IPS-20b (cell line): ENCODE data around the gene CST4.
"Not testable (repeated sequence)": the region's sequence is repeated elsewhere in the genome, so short reads cannot be mapped to it uniquely, and the experiment has no call there.

Experiments used
- H3K27ac ChIP-seq: one replicate; pipeline ENCODE4 v1.5.1; 2013; ENCODE audit warnings: low read length
- H3K27me3 ChIP-seq: 2 replicates; pipeline ENCODE4 v1.6.1; 2013; ENCODE audit warnings: mild to moderate bottlenecking, low read length, inconsistent platforms; ENCODE audit not compliant: insufficient read depth
- H3K36me3 ChIP-seq: 2 replicates; pipeline ENCODE4 v1.6.1; 2013; ENCODE audit warnings: low read depth, mild to moderate bottlenecking, inconsistent platforms, low read length, moderate library complexity; ENCODE audit not compliant: insufficient read depth
- H3K4me1 ChIP-seq: 2 replicates; pipeline ENCODE4 v1.6.1; 2013; ENCODE audit warnings: mild to moderate bottlenecking, control low read depth, inconsistent platforms, low read length, moderate library complexity; ENCODE audit not compliant: insufficient read depth
- H3K4me3 ChIP-seq: 2 replicates; pipeline ENCODE4 v1.5.1; 2013; ENCODE audit warnings: mild to moderate bottlenecking, low read length, inconsistent platforms
- H3K9ac ChIP-seq: 2 replicates; pipeline ENCODE4 v1.6.1; 2013; ENCODE audit warnings: low read depth, mild to moderate bottlenecking, inconsistent platforms, low read length, moderate library complexity
- H3K9me3 ChIP-seq: 2 replicates; pipeline ENCODE4 v1.6.1; 2013; ENCODE audit warnings: mild to moderate bottlenecking, low read depth, low read length, inconsistent platforms; ENCODE audit not compliant: insufficient read depth

The CST4 gene

DNA sequence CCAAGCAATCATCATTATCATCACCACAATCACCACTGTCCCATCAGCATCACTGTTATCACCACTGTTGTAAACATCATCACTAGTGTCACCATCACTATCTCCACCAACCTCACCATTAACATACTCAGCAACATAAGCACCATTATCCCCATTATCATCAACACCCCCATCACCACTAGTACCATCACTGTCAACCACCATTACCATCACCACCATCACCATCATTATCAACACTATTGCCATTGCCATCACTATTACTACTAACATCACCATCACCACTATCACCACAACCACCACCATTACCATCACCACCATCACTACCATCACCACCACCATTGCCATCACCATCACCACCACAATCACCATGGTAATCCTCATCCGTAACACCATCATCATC is 19.5 kb downstream of the CST4 start:
- H3K9me3 ChIP-seq = no peaks in the 10 kb centered on the region
- no peaks in the 10 kb centered on the region for H3K4me1 ChIP-seq
- no peaks in the 10 kb centered on the region for H3K27me3 ChIP-seq
- H3K27ac ChIP-seq = no peak overlapping the region
- no peak overlapping the region for H3K4me3 ChIP-seq
- H3K9ac ChIP-seq = no peak overlapping the region
- no peaks in the 10 kb centered on the region for H3K36me3 ChIP-seq

- H3K9ac ChIP-seq = no peak overlapping the region
- H3K27ac ChIP-seq = no peak overlapping the region
- no peak overlapping the region for H3K4me3 ChIP-seq
- no peaks in the 10 kb centered on the region for H3K27me3 ChIP-seq
- H3K9me3 ChIP-seq = no peaks in the 10 kb centered on the region
- no peaks in the 10 kb centered on the region for H3K36me3 ChIP-seq
- H3K4me1 ChIP-seq = no peaks in the 10 kb centered on the region
Measured at GRCh38 chr20:23668477-23668951, 20.3 kb downstream of the CST4 start.

DNA sequence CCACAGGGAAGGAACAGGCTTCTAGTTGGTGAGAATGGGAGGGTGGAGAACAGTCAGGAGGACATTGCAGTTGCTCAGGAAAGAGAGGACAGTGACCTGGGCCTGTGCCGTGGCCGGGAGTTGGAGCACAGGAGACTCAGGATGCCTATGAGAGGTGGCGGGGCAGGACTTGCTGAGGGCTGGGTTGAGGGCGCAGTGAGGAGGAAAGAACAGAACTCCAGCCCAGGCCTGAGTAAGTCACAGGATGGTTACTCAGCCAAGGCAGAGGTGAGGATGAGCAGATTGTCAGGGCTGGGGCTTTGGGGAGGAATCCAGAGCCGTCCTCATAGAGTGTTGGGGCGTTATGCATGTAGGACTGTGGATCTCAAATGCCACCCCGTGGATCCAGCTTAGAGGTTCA is 21.2 kb downstream of the CST4 start:
- H3K27ac ChIP-seq = no peak overlapping the region
- no peaks in the 10 kb centered on the region for H3K27me3 ChIP-seq
- no peaks in the 10 kb centered on the region for H3K36me3 ChIP-seq
- H3K4me1 ChIP-seq = no peaks in the 10 kb centered on the region
- H3K4me3 ChIP-seq = no peak overlapping the region
- H3K9ac ChIP-seq = no peak overlapping the region
- no peaks in the 10 kb centered on the region for H3K9me3 ChIP-seq

DNA sequence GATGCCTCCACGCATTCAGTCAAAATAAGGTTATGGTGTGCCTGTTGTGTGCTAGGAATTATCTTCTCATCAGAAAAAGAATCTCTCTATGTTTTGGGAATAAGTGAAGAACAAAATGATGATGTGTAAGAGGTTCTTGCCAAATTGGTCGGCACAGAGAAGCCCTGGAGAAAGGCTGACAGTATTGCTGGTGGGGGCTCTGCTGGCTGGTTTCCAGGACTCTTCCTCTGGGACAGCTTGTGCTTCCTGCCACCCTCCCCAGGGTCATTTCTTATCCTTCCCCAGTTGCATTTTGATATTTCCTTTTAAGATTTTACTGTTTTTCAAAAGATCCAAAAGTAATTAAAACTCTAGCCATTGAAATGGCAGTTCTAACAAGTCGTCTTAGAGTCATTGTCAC is 22.1 kb downstream of the CST4 start:
- H3K27me3 ChIP-seq = no peaks in the 10 kb centered on the region
- H3K4me1 ChIP-seq = no peaks in the 10 kb centered on the region
- no peak overlapping the region for H3K27ac ChIP-seq
- H3K36me3 ChIP-seq = no peaks in the 10 kb centered on the region
- no peak overlapping the region for H3K4me3 ChIP-seq
- H3K9ac ChIP-seq = no peak overlapping the region
- H3K9me3 ChIP-seq = no peaks in the 10 kb centered on the region

DNA sequence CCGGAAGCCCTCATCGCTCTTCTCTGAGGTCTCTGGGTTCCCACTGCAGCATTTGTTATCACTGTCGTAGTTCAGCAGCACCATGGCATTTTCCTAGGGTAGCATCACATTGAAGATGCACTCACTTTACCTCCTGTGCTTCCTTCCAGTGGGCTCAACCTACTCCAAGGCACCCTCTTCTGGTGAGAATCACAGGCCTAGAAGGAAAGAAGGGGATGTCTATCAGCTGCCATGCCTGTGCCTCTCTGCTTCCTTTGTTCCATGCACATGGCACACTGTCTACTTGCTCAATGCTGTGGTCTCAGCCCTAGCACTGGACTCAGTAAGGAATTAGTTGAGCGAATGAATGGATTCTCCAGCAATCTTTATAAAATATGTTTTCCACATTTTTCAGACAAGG is 22.6 kb downstream of the CST4 start:
- Histone ChIP-seq H3K9ac (no peak overlapping the region), H3K4me1 (no peaks in the 10 kb centered on the region), H3K27me3 (no peaks in the 10 kb centered on the region), H3K9me3 (no peaks in the 10 kb centered on the region), H3K27ac (no peak overlapping the region), H3K4me3 (no peak overlapping the region), H3K36me3 (no peaks in the 10 kb centered on the region)

DNA sequence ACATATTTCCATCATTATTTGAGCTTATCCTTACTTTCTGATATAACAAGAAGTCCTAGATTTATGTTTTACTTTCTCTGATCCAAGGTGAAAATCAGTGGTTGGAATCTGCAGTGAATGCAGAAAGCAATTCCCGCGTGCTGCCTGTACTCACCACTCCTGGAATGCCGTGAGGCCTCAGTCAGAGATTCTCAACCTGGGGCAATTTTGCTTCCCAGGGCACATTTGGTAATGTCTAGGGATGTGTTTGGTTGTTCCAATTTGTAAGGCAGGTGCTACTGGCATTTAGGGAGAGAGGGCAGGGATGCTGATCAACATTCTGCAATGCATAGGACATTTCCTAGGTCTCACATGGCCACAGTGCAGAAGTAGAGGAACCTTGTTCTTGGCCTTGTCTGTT is 23.9 kb downstream of the CST4 start:
- H3K27ac ChIP-seq = no peak overlapping the region
- no peak overlapping the region for H3K9ac ChIP-seq
- H3K4me3 ChIP-seq = no peak overlapping the region
- H3K4me1 ChIP-seq = no peaks in the 10 kb centered on the region
- H3K36me3 ChIP-seq = no peaks in the 10 kb centered on the region
- no peaks in the 10 kb centered on the region for H3K27me3 ChIP-seq
- H3K9me3 ChIP-seq = no peaks in the 10 kb centered on the region

- H3K27me3 ChIP-seq, H3K4me1 ChIP-seq, H3K9ac ChIP-seq, H3K9me3 ChIP-seq, H3K27ac ChIP-seq, H3K36me3 ChIP-seq, H3K4me3 ChIP-seq: not testable (repeated sequence)
Measured at GRCh38 chr20:23664046-23664445, 24.8 kb downstream of the CST4 start.

- no peaks in the 10 kb centered on the region for H3K27me3 ChIP-seq
- no peak overlapping the region for H3K9ac ChIP-seq
- no peak overlapping the region for H3K27ac ChIP-seq
- H3K9me3 ChIP-seq = no peaks in the 10 kb centered on the region
- no peaks in the 10 kb centered on the region for H3K36me3 ChIP-seq
- H3K4me1 ChIP-seq = no peaks in the 10 kb centered on the region
- no peak overlapping the region for H3K4me3 ChIP-seq
Measured at GRCh38 chr20:23663180-23663579, 25.7 kb downstream of the CST4 start.

- Histone ChIP-seq H3K36me3 (no peaks in the 10 kb centered on the region), H3K4me3 (no peak overlapping the region), H3K27me3 (no peaks in the 10 kb centered on the region), H3K27ac (no peak overlapping the region), H3K9ac (no peak overlapping the region), H3K4me1 (no peaks in the 10 kb centered on the region), H3K9me3 (no peaks in the 10 kb centered on the region)
Measured at GRCh38 chr20:23662276-23662870, 26.5 kb downstream of the CST4 start.

- H3K36me3 ChIP-seq = no peaks in the 10 kb centered on the region
- no peak overlapping the region for H3K9ac ChIP-seq
- H3K4me3 ChIP-seq = no peak overlapping the region
- no peak overlapping the region for H3K27ac ChIP-seq
- no peaks in the 10 kb centered on the region for H3K4me1 ChIP-seq
- H3K9me3 ChIP-seq = no peaks in the 10 kb centered on the region
- no peaks in the 10 kb centered on the region for H3K27me3 ChIP-seq
Measured at GRCh38 chr20:23661002-23661429, 27.8 kb downstream of the CST4 start.

- Histone ChIP-seq H3K27ac (no peak overlapping the region), H3K9ac (no peak overlapping the region), H3K4me1 (0 out of 2 replicates have a peak, but pooled peaks cover 2% of the 10 kb centered on the region), H3K36me3 (no peaks in the 10 kb centered on the region), H3K4me3 (no peak overlapping the region), H3K9me3 (no peaks in the 10 kb centered on the region), H3K27me3 (no peaks in the 10 kb centered on the region)
Measured at GRCh38 chr20:23659989-23660837, 28.6 kb downstream of the CST4 start.

DNA sequence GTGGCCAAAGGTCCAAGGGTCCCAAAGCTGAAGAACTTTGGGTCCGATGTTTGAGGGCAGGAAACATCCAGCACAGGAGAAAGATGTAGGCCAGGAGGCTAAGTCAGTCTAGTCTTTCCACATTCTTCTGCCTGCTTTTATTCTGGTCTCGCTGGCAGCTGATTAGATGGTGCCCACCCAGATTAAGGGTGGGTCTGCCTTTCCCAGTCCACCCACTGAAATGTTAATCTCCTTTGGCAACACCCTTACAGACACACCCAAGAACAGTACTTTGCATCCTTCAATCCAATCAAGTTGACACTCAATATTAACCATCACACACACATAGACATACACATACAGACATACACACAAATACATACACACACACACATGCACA is 29.2 kb downstream of the CST4 start:
- not testable (repeated sequence) for H3K4me3 ChIP-seq, H3K27me3 ChIP-seq, H3K36me3 ChIP-seq, H3K27ac ChIP-seq, H3K4me1 ChIP-seq, H3K9me3 ChIP-seq, H3K9ac ChIP-seq
